Esophagus (tissue), 2 donors: Measurements from ENCODE around the gene ZNF613. TPM values are rescaled to one million over a fixed set of nuclear protein-coding genes. Genes with fewer than 3 reads are reported as not detected.

ENCODE experiments used
- H3K27ac ChIP-seq, 2 donors: one replicate each; pipeline ENCODE4 v1.5.1; 2013; ENCODE audit warnings: low read depth in 2 of 2, mild to moderate bottlenecking in 2 of 2, inconsistent platforms in 1 of 2, low read length in 1 of 2, moderate library complexity in 1 of 2
- H3K27me3 ChIP-seq, 2 donors: one replicate each; pipeline ENCODE4 v1.6.1; 2013; ENCODE audit warnings: low read length in 2 of 2, control low read depth in 1 of 2, mild to moderate bottlenecking in 1 of 2; ENCODE audit not compliant: insufficient read depth in 2 of 2, control insufficient read depth in 1 of 2
- H3K36me3 ChIP-seq, 2 donors: one replicate each; pipeline ENCODE4 v1.6.1; 2013; ENCODE audit warnings: low read length in 1 of 2; ENCODE audit not compliant: control insufficient read depth in 2 of 2, insufficient read depth in 2 of 2
- H3K4me1 ChIP-seq, 2 donors: one replicate each; pipeline ENCODE4 v1.6.1; 2013; ENCODE audit warnings: low read length in 1 of 2; ENCODE audit not compliant: control insufficient read depth in 2 of 2, insufficient read depth in 2 of 2
- H3K4me3 ChIP-seq, 2 donors: one replicate each; pipeline ENCODE4 v1.5.1; 2013; ENCODE audit warnings: low read length in 2 of 2, mild to moderate bottlenecking in 2 of 2, low read depth in 1 of 2, moderate library complexity in 1 of 2
- H3K9me3 ChIP-seq, 2 donors: one replicate each; pipeline ENCODE4 v1.6.1; 2013; ENCODE audit warnings: mild to moderate bottlenecking in 2 of 2, low read depth in 1 of 2, low read length in 1 of 2, moderate library complexity in 1 of 2; ENCODE audit not compliant: control insufficient read depth in 2 of 2, insufficient read depth in 1 of 2
- WGBS, 2 donors: extraction: QIAGEN DNeasy Blood & Tissue Kit; methylation state at CpG; one replicate each; pipeline ENCODE4 v1.1.7; 2013; 5-methylcytosine and 5-hydroxymethylcytosine counted together
- polyA plus RNA-seq, 2 donors: library from polyadenylated mRNA; stranded (reverse); fragments of 200-250 nt; gene quantifications; one replicate each; pipeline ENCODE4 v1.2.3, GENCODE V29; 2013
- donor health status: healthy with polysubstance abuse.
- donor health status: Bipolar disorder and iron deficiency.

The ZNF613 gene
- 1 to 10 TPM; 1.7 to 4.0 TPM for polyA plus RNA-seq

- peaks cover 9 to 19% of the 10 kb centered on the region in 2 donors for H3K9me3 ChIP-seq
- peak within 1 kb of the TSS; percentile 85 to 95 for H3K27ac ChIP-seq
- 0 to 1% methylated on average over 52 of the region's 52 CpGs for WGBS, 2 donors
- H3K4me1 ChIP-seq: peaks cover 0 to 5% of the 10 kb centered on the region in 2 donors
- H3K4me3 ChIP-seq: peak within 1 kb of the TSS; percentile 78 to 89
- no peaks in the 10 kb centered on the region for H3K27me3 ChIP-seq
- no peaks in the 10 kb centered on the region for H3K36me3 ChIP-seq
These were observed at the start of gene ZNF613 for GRCh38 chr19:51926784-51927741. TSS of gene ZNF613 (plus strand) at chr19:51927472. CDS start at chr19:51936221, 8,749 bp downstream.

GRCh38 chr19:51882518-51882917 lies 44.8 kb upstream of the ZNF613 start:
- WGBS, 2 donors: 97 to 98% methylated on average over 3 of the region's 3 CpGs
- Histone ChIP-seq H3K27me3 (no peaks in the 10 kb centered on the region), H3K4me3 (no peak overlapping the region), H3K27ac (no peak overlapping the region), H3K36me3 (peaks cover 8 to 11% of the 10 kb centered on the region in 2 donors), H3K9me3 (peaks cover 10 to 15% of the 10 kb centered on the region in 2 donors), H3K4me1 (peaks cover 2% of the 10 kb centered on the region in 2 donors)

- H3K27me3 ChIP-seq: no peaks in the 10 kb centered on the region
- H3K4me1 ChIP-seq: peaks cover 0 to 2% of the 10 kb centered on the region in 2 donors
- no peak overlapping the region for H3K27ac ChIP-seq
- H3K36me3 ChIP-seq: peaks cover 5 to 6% of the 10 kb centered on the region in 2 donors
- no peak overlapping the region for H3K4me3 ChIP-seq
- peaks cover 12 to 16% of the 10 kb centered on the region in 2 donors for H3K9me3 ChIP-seq
- WGBS, 2 donors: 94% methylated on average over 2 of the region's 2 CpGs
These were observed 42.6 kb upstream of the ZNF613 start for GRCh38 chr19:51884713-51885112.

GRCh38 chr19:51887522-51888498 lies 39.5 kb upstream of the ZNF613 start, which contains the start of gene ZNF577:
TSS of gene ZNF577 (minus strand) at chr19:51887951. CDS start at chr19:51880382, 7,569 bp downstream.
- 7 to 11% methylated on average over 56 of the region's 56 CpGs for WGBS, 2 donors
- H3K36me3 ChIP-seq: peaks cover 10 to 23% of the 10 kb centered on the region in 2 donors
- H3K4me1 ChIP-seq: peaks cover 0 to 2% of the 10 kb centered on the region in 2 donors
- H3K27ac ChIP-seq: peak within 1 kb of the TSS; percentile 72 to 95
- H3K9me3 ChIP-seq: peaks cover 21 to 22% of the 10 kb centered on the region in 2 donors
- H3K27me3 ChIP-seq: no peaks in the 10 kb centered on the region
- peak within 1 kb of the TSS; percentile 73 to 98 for H3K4me3 ChIP-seq

GRCh38 chr19:51889934-51890333 lies 37.3 kb upstream of the ZNF613 start:
- Histone ChIP-seq H3K27ac (no peak overlapping the region), H3K9me3 (peaks cover 18 to 31% of the 10 kb centered on the region in 2 donors), H3K27me3 (no peaks in the 10 kb centered on the region), H3K4me1 (peaks cover 0 to 2% of the 10 kb centered on the region in 2 donors), H3K36me3 (peaks cover 19 to 35% of the 10 kb centered on the region in 2 donors), H3K4me3 (no peak overlapping the region)

GRCh38 chr19:51891193-51891747 lies 36.0 kb upstream of the ZNF613 start:
- peaks cover 0 to 2% of the 10 kb centered on the region in 2 donors for H3K4me1 ChIP-seq
- H3K4me3 ChIP-seq: no peak overlapping the region
- H3K27me3 ChIP-seq: no peaks in the 10 kb centered on the region
- 97 to 98% methylated on average over 10 of the region's 10 CpGs for WGBS, 2 donors
- H3K36me3 ChIP-seq: peaks cover 25 to 43% of the 10 kb centered on the region in 2 donors
- H3K27ac ChIP-seq: no peak overlapping the region
- peaks cover 21 to 36% of the 10 kb centered on the region in 2 donors for H3K9me3 ChIP-seq

- peaks cover 16 to 17% of the 10 kb centered on the region in 2 donors for H3K36me3 ChIP-seq
- H3K27me3 ChIP-seq: no peaks in the 10 kb centered on the region
- WGBS, 2 donors: 95 to 98% methylated on average over 4 of the region's 4 CpGs
- H3K4me3 ChIP-seq: no peak overlapping the region
- no peaks in the 10 kb centered on the region for H3K4me1 ChIP-seq
- no peak overlapping the region for H3K27ac ChIP-seq
- peaks cover 3 to 17% of the 10 kb centered on the region in 2 donors for H3K9me3 ChIP-seq
These were observed 25.4 kb upstream of the ZNF613 start for GRCh38 chr19:51901860-51902259.

GRCh38 chr19:51903192-51903591 lies 24.1 kb upstream of the ZNF613 start:
- peaks cover 8 to 15% of the 10 kb centered on the region in 2 donors for H3K9me3 ChIP-seq
- WGBS, 2 donors: 73 to 82% methylated on average over 8 of the region's 8 CpGs
- H3K36me3 ChIP-seq: peaks cover 15 to 16% of the 10 kb centered on the region in 2 donors
- no peaks in the 10 kb centered on the region for H3K27me3 ChIP-seq
- H3K4me3 ChIP-seq: no peak overlapping the region
- no peak overlapping the region for H3K27ac ChIP-seq
- H3K4me1 ChIP-seq: no peaks in the 10 kb centered on the region
